Keratinocyte (primary cell): ENCODE results near the gene SLC6A17. TPM values are rescaled to one million over a fixed set of nuclear protein-coding genes. Genes with fewer than 3 reads are reported as not detected.

ENCODE experiments used
- DNase-seq: peaks from one replicate; pipeline ENCODE4 v3.0.0-alpha.2; 2011; ENCODE audit warnings: low read depth, missing footprints, low spot score
- FAIRE-seq: peaks from 2 replicates; lab custom pipeline; 2011; peaks lifted over from hg19 to GRCh38; lab: Jason Lieb, UNC
- H2AFZ ChIP-seq: 2 replicates; pipeline ENCODE4 v1.6.0; 2012; ENCODE audit warnings: low read length, control low read depth, inconsistent platforms; ENCODE audit not compliant: control insufficient read depth
- H3K27ac ChIP-seq: 2 replicates; pipeline ENCODE4 v1.5.1; 2011; ENCODE audit warnings: low read length; ENCODE audit not compliant: control insufficient read depth, insufficient read depth
- H3K27me3 ChIP-seq: 3 replicates; pipeline ENCODE4 v1.6.0; 2011; ENCODE audit warnings: low read length; ENCODE audit not compliant: control insufficient read depth, insufficient read depth; ENCODE audit errors: extremely low read depth
- H3K36me3 ChIP-seq, 2 experiments: 2 replicates in 1 of 2; 3 replicates in 1 of 2; pipeline ENCODE4 v1.5.1; 2011; ENCODE audit warnings: low read length in 2 of 2, mild to moderate bottlenecking in 1 of 2; ENCODE audit not compliant: control insufficient read depth in 2 of 2, insufficient read depth in 2 of 2; ENCODE audit errors: extremely low read depth in 1 of 2
- H3K4me1 ChIP-seq: 3 replicates; pipeline ENCODE4 v1.5.1; 2011; ENCODE audit warnings: low read length; ENCODE audit not compliant: control insufficient read depth, insufficient read depth; ENCODE audit errors: extremely low read depth
- H3K4me2 ChIP-seq: 3 replicates; pipeline ENCODE4 v1.6.0; 2011; ENCODE audit warnings: low read depth, low read length; ENCODE audit not compliant: control insufficient read depth, insufficient read depth; ENCODE audit errors: extremely low read depth
- H3K4me3 ChIP-seq, 3 experiments: fragments of 200-600 bp in 1 of 3; sonication (generic) in 1 of 3; 2 replicates in 2 of 3; 3 replicates in 1 of 3; pipeline ENCODE4 v1.5.1; 2011 to 2016; ENCODE audit warnings: low read length in 3 of 3, mild to moderate bottlenecking in 3 of 3, control low read depth in 2 of 3, inconsistent platforms in 1 of 3, low read depth in 1 of 3, mixed read lengths in 1 of 3, mixed run types in 1 of 3, moderate library complexity in 1 of 3; ENCODE audit not compliant: control insufficient read depth in 2 of 3, insufficient read depth in 2 of 3; ENCODE audit errors: extremely low read depth in 1 of 3
- H3K79me2 ChIP-seq: 2 replicates; pipeline ENCODE4 v1.6.0; 2012; ENCODE audit warnings: low read length; ENCODE audit not compliant: control insufficient read depth, insufficient read depth
- H3K9ac ChIP-seq: 3 replicates; pipeline ENCODE4 v1.6.0; 2011; ENCODE audit warnings: low read length; ENCODE audit not compliant: control insufficient read depth, insufficient read depth; ENCODE audit errors: extremely low read depth
- H3K9me1 ChIP-seq: 3 replicates; pipeline ENCODE4 v1.6.0; 2011; ENCODE audit warnings: low read length; ENCODE audit not compliant: control insufficient read depth, insufficient read depth; ENCODE audit errors: extremely low read depth
- H3K9me3 ChIP-seq: 2 replicates; pipeline ENCODE4 v1.5.1; 2012; ENCODE audit warnings: low read depth, low read length; ENCODE audit not compliant: control insufficient read depth
- H4K20me1 ChIP-seq: 3 replicates; pipeline ENCODE4 v1.6.0; 2011; ENCODE audit warnings: low read length; ENCODE audit not compliant: control insufficient read depth, insufficient read depth; ENCODE audit errors: extremely low read depth
- CTCF ChIP-seq, 3 experiments: IDR thresholded peaks in 1 of 3; conservative IDR thresholded peaks in 1 of 3; optimal IDR thresholded peaks in 1 of 3; 2 replicates in 2 of 3; 3 replicates in 1 of 3; pipeline versions ENCODE3 to v1.5.1; 2011; ENCODE audit warnings: low read length in 3 of 3, mild to moderate bottlenecking in 3 of 3, moderate library complexity in 2 of 3, control low read depth in 1 of 3, inconsistent platforms in 1 of 3; ENCODE audit not compliant: insufficient read depth in 2 of 3; ENCODE audit errors: extremely low read depth in 1 of 3
- EZH2 ChIP-seq: IDR thresholded peaks from one replicate; pipeline ENCODE4 v1.6.1; 2012; ENCODE audit warnings: inconsistent platforms, mild to moderate bottlenecking, low read length, moderate library complexity
- dilution Hi-C: fragments of 300-500 bp; cut with MboI; formaldehyde crosslinking; loops from one replicate; pipeline ENCODE4 v1.7.0; 2020; ENCODE audit warnings: low sequenced_read_pairs; ENCODE audit not compliant: extremely low pct_ligation_motif_present
- polyA plus RNA-seq, 5 experiments: library from polyadenylated mRNA; depleted of rRNA in 3 of 5; stranded (reverse) in 3 of 5; stranded (forward) in 1 of 5; unstranded in 1 of 5; fragments of >200 nt; gene quantifications; 1 replicate in 1 of 5; 2 replicates in 3 of 5; 3 replicates in 1 of 5; pipeline versions ENCODE4 v1.2.1 to v1.2.3, GENCODE V29; 2011 to 2012; ENCODE audit warnings: missing spikeins in 2 of 5, low read depth in 1 of 5, low replicate concordance in 1 of 5

Gene SLC6A17
- polyA plus RNA-seq, 1 donor (not counting 4 experiments of a cell fraction or from before 2014, with no cell fraction given): 0.25 TPM

GRCh38 chr1:110198746-110199145, 48.5 kb downstream of the SLC6A17 start:
- DNase-seq (no peak), FAIRE-seq (no peak)
- H3K9me3 ChIP-seq: no peaks in the 10 kb centered on the region
- no peaks in the 10 kb centered on the region for H3K36me3 ChIP-seq
- no peak overlapping the region for H3K9ac ChIP-seq
- dilution Hi-C loops: no loop called here
- H3K27me3 ChIP-seq: no peaks in the 10 kb centered on the region
- H3K9me1 ChIP-seq: no peaks in the 10 kb centered on the region
- H3K27ac ChIP-seq: no peak overlapping the region
- H3K4me3 ChIP-seq: no peak overlapping the region
- no peaks in the 10 kb centered on the region for H4K20me1 ChIP-seq
- no peaks in the 10 kb centered on the region for H3K4me1 ChIP-seq
- TF ChIP-seq CTCF (optimal IDR thresholded peaks at IDR 0.05 in 1 of 3, IDR thresholded peaks at IDR 0.05 in 1 of 3, conservative IDR thresholded peaks at IDR 0.05 in 1 of 3; ENCODE audit: extremely low read depth in 1 of 3, insufficient read depth in 2 of 3, low read length in 3 of 3) (no peak), EZH2 (no peak)
- H3K79me2 ChIP-seq: no peaks in the 10 kb centered on the region
- H2AFZ ChIP-seq: no peak overlapping the region
- no peak overlapping the region for H3K4me2 ChIP-seq

GRCh38 chr1:110200190-110200589, 49.9 kb downstream of the SLC6A17 start:
- no peaks in the 10 kb centered on the region for H4K20me1 ChIP-seq
- no peaks in the 10 kb centered on the region for H3K79me2 ChIP-seq
- H3K27me3 ChIP-seq: no peaks in the 10 kb centered on the region
- no peaks in the 10 kb centered on the region for H3K36me3 ChIP-seq
- no peak overlapping the region for H2AFZ ChIP-seq
- TF ChIP-seq EZH2 (no peak), CTCF (optimal IDR thresholded peaks at IDR 0.05 in 1 of 3, IDR thresholded peaks at IDR 0.05 in 1 of 3, conservative IDR thresholded peaks at IDR 0.05 in 1 of 3; ENCODE audit: extremely low read depth in 1 of 3, insufficient read depth in 2 of 3, low read length in 3 of 3) (no peak)
- DNase-seq (no peak), FAIRE-seq (no peak)
- H3K4me1 ChIP-seq: no peaks in the 10 kb centered on the region
- no peak overlapping the region for H3K9ac ChIP-seq
- no peaks in the 10 kb centered on the region for H3K9me3 ChIP-seq
- H3K9me1 ChIP-seq: no peaks in the 10 kb centered on the region
- no peak overlapping the region for H3K4me3 ChIP-seq
- no peak overlapping the region for H3K27ac ChIP-seq
- dilution Hi-C loops: no loop called here
- no peak overlapping the region for H3K4me2 ChIP-seq
